HG03196 (cell line): ENCODE results near the gene DCXR.

Experiments
- ATAC-seq: cut with Tn5 transposase; IDR thresholded peaks from one replicate; pipeline ENCODE4 v1.9.1; 2021; ENCODE audit not compliant: unreplicated experiment

DCXR gene

DNA sequence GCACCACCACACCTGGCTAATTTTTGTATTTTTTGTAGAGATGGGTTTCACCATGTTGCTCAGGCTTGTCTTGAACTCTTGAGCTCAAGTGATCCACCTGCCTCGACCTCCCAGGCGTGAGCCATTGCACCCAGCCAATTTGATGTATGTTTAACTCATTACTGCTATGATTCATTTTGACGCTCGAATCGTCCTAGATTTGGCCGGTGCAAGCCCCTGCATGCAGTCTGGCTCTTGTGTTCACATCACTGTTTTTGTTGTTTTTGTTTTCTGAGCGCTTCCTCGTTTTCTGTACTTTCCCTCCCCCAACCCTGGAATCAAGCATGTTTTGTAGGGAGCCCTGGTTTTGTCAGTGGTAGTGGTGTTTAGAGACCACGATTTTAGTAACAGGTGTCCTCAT, 35.9 kb upstream of the DCXR start:
- no peak for ATAC-seq

DNA sequence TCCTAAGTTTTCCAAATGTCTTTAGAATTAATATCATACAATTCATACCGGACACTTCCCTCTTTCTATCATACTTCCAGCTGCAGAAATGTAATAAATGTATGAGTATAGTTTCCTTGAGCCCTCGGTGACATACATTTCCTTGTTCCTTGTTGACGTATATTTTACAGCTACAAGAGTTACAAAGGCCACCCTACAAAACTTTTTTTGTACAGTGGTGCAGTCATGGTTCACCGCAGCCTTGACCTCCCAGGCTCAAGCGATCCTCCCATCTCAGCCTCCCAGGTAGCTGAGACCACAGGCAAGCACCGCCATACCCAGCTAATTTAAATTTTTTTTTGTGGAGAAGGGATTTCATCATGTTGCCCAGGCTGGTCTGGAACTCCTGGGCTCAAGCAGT, 35.3 kb upstream of the DCXR start:
- ATAC-seq = no peak

DNA sequence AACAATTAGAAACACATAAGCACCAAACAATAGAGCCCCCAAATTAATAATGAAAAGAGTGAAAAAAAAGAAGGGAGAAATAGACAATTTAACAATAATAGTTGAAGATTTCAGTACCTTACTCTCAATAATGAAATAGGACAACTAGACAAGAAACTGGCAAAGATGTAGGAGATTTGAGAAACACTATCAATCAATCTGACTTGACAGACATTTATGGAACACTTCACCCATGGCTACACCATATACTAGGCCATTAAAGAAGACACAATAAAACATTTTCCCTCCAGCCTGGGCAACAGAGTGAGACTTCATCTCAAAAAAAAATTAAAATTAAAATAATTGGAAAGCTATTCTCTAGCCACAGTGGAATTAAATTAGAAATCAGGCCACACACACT, 33.1 kb upstream of the DCXR start:
- ATAC-seq = no peak

DNA sequence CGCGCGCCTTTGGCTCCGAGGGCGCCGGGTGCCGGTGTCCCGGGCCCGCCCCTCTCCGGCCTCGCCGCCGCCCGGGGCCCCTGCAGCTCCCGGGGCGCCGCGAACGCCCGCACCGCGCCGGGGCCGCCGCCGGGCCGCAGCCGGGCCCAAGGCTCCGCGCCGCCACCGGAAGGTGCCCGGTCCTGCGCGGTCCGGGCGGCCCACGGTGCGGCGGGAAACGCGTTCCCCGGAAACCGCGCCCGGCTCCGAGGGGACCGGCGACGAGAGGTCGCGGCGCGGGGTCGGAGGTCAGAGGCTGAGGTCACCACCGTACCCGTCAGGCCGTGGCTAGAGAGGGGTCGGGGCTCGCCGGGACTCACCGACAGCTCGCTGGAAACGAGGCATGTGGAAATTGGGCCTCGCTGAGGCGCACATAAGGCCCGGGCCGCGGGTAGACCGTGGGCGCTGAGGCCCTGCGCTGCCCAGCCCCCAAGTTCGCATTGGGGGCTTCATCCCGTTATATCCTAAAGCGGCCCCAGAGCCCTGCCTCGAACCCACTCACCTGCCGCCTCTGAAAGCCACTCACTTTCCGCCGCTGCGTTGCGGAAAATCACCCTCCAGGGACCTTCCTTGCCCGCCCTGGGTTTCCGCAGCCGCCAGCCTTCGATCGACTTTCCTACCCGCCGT, 28.3 kb upstream of the DCXR start, which contains the start of gene DUS1L:
Gene DUS1L (minus strand): TSS at position 167 of the 666 bp plus-strand sequence. CDS start 745 bp downstream, outside the sequence.
- no peak for ATAC-seq

DNA sequence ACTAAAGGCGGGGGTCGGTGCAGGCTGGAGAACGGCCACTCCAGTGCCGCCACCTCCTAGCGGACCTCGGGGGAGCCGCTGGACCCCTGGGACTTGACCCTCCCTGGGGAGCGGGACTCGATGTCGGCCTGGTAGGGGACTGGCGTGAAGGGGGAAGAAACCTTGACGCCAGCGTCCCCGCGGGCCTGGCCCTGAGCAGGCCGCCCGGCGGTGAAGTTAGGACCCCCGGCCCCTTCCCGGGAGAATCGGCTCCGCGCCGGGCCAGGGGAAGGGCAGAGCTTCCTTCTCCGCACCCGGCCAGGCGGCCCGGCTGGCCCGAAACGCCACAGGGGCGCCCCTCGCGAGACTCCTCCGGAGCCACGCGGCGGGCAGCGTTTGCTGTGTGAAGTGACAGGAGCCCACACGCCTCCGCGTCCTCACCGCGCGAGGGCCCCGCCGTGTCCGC, 27.7 kb upstream of the DCXR start:
- ATAC-seq = no peak

DNA sequence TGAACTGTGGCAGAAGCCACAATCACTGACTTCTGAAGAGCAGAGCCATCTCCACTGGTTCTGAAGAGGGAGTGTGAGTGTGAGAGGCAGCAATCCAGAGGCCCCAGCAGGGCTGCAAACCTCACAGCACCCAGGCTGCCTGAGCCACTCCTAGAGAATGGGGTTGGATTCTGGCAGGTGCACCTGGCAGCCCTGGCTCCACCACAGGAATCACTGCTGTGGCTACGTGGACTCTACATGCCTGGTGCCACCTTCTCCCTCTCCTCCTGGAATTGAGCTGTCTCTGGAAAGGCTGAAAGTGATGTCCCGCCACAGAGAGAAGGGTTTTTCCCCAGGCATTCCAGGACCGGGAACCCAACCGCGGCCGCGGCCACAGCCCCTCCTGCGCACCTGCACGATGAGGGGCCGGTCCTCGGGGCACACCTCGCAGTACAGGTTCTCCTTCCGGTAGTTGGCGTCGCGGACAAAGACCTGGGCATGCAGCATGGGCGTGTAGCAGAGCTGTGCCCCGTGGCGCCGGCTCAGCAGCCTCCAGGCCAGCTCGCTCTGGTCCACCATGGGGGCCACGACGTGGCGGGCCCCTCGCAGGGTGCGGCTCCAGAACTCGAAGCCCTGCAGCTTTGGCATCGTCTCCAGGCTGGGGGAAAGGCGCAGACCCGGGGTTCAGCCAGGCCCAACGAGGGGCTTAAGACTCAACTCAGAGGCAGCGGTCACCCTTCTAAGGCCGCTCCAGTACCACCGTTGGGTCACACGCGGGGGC, 27.1 kb upstream of the DCXR start:
- ATAC-seq = no peak

DNA sequence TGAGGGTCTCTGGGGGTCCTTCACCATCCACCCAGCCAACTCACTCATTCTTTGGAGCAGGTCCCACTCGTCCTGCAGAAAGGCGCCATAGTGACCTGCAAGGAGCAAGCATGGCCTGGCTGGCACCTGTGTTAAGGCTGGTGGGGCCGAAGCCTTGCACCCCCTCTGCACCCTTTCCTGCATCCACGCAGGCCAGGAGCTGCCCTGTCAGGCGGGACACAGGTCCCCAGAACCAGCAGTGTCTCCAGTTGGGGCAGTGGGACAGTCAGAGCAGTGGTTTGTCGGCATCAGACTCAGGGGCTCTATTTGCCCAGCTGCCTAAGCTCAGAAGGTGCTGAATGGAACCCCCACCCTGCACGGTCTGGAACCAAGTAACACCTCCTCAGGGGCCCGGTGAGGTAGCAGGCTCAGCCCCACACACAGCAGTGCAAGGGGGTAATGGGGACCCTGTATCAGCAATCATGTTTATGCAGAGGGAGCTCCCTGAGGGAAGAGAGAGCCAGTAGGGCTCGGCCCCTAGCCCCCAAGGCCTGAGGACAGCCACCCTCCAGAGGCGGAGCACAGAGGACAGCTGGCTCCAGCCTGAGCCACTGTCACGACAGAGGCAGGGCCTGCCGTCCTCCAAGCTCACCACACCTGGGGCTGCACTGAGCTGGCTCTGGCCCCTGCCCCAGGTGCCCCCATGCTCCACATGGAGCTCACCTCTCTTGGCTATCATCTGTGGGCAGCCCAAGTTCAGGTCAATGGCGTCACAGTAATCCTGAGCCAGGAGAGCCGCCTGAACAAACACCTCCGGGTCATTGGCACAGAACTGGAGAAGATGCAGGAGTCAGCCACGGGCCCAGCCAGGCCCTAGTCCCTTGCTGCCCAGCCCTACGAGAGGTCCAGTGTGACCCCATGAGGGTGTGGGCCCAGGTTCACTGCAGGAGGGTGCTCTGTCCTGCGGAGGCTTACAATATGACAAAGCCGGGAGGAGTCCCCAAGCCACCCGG, 26.2 kb upstream of the DCXR start:
- ATAC-seq = no peak

DNA sequence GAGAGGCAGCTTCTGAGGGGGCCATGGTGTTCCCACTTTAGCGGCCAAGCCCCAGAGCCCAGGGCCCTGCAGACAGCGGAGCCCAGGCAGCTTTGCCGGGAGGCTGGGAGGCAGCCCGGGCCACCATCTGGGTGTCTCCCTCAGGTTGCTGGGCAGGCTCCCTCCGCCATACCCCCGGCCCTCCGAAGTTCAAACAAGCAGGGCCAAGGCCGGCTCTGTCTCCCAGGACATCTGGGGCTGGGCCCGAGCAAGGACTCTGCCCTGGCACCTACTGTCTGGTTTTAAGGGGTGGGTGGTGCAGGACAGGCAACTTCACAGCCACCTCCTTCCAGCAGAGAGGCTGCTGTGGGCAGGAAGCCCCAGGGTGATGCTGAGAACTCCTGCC, 25.5 kb upstream of the DCXR start:
- ATAC-seq = no peak

DNA sequence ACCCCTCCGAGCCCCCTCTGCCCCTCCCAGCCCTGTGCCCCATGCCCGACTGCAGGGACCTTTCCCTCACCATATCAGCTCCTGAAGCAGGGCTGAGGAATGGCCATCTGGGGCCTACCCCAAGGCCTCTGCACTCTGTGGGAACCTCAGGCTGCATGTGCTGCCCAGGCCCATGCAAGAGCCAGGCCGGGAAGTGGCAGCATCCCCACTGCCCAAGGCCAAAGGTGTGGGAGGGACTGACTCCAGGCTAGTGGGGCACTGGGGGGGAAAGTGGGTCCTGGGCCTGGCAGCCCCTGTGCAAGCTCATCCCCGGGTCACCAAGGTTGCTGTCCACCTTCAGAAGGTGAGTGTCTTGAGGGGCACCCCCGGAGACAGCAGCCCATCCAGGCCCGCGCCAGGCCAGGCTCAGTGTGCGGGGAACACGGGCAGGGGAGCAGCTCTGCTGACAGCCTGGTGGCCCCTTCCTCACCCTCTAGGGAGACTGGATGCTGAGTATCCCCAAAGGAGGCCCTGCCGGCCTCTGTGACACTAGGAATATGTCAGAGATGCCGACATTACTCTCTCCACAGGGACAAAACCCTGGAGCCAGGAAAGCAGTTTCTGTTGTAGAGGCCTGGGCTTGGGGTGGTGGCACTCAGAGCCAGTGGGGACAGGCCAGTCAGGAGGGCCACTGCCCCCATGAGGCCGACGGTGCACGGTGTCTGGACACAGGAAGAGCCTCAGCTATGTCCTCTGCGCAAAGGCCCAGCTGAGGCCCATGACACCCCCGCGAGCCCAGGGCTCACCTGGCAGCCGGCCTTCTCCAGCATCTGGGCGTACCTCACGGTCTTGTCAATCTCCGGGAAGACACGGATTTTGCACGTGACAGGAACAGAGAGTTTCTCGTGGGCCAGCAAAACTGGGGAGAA, 24.8 kb upstream of the DCXR start:
- ATAC-seq = no peak

DNA sequence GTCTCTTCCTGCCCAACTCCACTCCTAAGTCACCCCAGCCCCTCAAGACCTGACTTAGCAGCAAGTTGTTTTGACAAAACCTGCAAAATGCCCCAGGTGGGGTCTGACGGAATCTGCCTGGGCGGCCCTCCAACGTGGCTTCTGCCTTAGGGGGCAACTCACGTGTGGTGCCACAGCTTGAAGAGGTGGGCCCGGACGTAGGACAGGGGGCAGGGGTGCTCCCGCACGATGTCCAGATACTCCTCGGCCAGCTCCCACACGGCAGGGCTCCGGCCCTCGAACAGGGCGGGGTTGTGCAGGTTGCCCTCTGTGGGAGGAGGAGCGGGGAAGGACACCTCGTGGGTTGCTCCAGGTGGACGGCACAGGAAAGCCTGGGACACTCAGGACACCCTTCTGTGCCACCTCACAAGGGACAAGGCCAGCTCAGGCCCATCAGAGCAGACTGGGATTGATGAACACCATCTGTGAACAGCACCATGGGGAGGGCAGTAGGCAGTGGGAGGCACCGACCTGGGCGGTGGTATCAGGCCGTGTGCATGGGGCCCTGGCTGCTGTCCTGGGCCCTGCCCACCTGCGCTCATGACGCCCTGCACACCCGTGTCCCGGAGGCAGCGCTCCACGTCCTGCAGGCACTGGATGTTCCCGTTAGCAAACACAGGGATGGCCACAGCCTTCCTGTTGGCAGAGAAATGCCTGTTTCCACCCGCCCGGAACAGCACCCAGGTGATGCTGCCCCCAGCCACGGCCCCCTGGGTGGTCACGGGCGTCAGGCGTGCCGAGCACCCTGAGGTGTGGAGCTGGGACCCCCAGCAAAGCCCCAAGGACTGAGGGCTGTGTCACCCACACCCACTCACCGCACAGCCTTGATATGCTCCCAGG, 23.8 kb upstream of the DCXR start:
- no peak for ATAC-seq

DNA sequence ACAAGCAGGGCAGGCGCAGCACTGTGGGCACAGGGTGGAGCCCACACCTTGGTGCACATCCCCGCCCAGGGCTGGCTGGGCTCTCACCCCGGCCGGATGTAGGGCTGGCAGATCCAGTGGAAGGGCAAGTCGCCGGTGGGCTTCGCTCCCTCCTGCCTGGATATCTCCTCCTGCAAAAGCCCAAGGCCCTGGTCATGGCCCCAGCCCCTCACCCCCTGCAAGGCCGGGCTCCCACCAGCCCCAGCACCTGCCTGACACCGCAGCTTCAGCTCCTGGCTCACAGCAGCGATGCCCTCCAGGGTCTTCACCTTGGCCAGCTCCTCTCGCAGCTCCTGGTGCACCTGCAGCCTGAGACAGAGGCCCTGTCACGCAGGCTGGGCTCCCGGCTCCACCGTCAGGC, 23.1 kb upstream of the DCXR start:
- no peak for ATAC-seq

DNA sequence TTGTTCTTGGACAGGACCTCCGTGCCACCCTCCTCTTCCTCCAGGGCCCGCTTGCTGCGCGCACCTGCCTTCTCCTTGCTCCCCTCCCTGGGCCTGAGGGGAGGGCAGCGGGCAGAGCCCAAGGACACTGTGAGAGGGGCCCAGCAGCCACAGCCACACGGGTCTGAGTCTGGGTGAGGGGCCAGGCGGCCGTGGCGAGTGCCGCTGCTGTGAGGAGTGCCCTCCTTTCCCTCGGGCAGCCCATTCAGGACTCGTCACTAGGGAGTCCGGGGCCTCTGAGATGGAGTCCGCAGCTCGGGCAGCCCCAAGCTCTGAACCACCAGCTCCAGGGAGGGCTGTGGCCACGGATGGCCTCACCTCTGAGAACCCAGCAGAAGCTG, 22.5 kb upstream of the DCXR start:
- no peak for ATAC-seq

DNA sequence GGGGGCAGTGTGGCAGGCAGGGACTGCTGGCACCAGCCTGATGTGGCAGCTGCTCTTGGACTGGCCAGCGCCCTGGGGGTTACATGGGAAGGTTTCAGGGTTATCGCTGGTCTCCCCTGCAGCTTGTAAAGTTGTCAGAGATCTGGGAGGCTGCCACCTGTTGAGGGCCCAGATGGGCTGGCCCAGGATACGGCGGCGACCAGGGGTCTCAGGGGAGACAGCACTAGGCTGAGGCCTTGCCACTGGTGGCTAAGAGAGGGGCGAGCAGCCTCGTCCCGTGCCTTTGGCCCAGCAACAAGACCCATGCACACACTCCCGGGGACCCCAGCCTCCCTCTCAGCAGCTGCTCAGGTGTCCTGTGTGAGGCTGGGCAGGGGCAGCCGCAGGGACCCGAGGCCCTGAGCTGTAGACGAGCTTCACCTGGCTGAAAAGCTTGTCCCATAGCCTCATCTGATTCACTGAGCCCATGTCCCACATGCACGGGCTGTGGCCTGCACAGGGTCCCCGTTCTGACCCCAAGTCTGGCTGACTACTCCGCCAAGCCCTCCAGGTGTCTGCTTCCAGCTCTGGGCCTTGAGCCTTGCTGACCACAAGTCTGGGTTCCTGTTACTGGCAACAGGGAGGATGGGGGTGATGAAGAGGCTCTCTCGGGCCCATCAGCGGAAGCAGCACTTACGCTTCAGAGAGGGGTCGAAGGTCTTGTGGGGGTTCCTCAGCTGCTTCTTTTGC, 21.9 kb upstream of the DCXR start:
- ATAC-seq = no peak

DNA sequence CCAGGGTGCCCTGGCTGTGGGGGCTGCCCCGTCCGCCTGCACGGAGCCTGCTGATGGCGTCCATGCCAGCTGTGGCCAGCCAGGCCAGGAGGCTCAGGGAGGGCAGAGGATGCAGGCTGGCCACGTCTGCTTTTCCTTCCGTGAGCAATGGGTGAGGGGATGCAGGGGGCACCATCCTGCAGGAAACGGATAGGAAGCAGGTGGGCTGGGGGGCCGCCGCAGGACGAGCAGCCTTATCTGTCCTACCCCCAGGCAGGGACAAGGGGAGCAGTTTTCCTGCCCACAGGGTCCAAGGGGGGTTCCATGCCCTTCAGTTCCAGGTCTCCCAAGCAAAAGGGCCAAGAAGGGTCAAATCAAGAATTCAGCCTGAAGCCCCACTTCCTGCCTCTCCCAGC, 21.4 kb upstream of the DCXR start:
- ATAC-seq = no peak

DNA sequence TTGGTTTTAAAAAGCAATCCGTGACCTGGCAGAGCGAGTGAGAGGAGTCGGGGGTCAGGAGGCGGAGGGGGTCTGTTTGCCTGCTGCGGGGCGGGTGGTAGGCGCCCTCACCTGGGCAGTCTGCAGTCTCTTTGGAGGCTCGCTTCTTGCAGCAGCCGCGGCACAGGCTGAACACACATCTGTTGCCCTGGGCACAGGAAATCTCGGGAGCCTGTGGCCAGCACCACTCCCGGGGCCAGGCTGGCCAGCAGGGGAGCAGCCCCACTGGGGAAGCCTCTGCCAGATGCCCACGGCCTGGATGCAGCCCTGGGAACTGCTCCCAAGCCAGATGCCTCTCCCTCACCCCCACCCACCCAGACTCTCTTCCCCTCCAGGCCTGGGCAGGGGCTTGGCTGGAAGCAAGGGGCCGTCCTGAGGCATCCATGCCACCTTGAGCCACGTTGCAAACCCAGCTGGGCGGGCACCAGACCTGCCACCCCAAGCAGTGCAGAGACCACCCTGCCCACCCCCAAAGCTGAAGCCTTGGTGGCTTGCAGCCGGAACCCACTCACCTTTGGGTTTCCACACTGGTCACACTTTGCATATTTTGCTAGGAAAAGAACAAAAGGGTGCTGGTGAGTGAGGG, 20.8 kb upstream of the DCXR start:
- ATAC-seq = no peak

DNA sequence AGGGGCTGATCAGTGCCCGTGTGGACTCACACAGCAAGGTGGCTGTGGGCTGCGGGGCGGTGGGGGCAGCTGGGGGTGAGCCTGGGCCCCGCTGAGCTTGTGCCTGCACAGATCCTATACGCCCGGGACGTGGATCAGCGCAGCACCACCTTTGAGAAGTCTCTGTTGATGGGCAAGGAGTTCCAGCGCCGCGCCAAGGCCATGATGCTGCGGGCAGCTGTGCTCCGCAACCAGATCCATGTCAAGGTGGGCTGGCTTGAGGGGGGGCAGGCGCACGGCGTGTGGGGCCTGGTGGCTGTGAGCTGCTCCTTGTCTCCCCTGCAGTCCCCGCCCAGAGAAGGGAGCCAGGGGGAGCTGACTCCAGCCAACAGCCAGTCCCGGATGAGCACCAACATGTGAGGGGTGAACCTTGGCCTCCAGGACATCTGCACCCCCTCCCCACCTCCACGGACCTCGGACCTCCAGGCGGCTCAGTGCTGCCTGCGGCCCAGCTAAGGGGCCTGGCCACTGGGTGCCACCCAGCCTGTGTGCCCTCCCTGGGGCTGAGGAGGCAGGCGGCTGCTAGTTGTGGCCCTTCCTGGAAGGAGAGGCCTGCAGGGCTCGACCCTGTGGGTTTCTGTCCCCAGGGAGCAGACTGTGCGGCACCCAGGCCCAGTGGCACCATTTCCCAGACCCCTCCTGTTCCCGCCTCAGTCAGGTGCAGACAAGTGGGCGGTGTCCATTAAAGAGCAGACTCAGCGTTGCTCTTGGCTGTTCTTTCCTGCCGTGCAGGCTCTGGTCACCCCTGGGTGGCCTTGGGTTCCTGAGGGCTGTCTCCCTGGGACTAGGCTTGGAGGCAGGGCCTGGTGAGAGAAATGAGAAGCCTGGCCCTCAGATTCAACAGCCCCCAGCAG, 19.5 kb upstream of the DCXR start:
- ATAC-seq = no peak

DNA sequence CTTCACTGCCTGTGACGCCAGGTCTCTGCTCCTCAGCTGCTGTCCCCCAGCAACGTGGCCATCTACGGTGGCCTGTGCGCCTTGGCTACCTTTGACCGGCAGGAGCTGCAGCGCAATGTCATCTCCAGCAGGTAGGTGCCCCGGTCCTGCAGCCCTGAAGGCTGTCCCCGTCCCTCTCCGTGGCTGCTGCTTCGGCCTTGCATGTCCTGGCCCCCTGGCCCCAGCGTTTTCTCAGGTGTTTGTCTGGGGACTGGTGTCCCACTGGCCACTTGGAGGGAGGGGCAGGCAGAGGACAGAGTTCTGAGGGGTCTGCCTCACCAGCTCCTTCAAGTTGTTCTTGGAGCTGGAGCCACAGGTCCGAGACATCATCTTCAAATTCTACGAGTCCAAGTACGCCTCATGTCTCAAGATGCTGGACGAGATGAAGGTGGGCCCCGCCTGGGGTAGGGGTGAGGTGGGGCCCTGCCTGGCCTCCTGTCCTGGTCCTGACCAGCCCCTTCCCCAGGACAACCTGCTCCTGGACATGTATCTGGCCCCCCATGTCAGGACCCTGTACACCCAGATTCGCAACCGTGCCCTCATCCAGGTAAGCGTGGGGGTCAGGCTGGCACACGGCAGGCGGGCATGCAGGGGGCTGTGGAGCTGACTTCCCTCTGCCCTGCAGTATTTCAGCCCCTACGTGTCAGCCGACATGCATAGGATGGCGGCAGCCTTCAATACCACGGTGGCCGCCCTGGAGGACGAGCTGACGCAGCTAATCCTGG, 18.6 kb upstream of the DCXR start:
- no peak for ATAC-seq
